GM12801 (cell line): ENCODE results near the gene CLEC2D.

Experiments
- TF ChIP-seq, protein P1 (sequence below): IDR thresholded peaks from one replicate; pipeline ENCODE4 v1.5.1; 2011; ENCODE audit warnings: control low read depth; ENCODE audit not compliant: insufficient read length; ENCODE audit errors: extremely low read depth

Gene CLEC2D

DNA sequence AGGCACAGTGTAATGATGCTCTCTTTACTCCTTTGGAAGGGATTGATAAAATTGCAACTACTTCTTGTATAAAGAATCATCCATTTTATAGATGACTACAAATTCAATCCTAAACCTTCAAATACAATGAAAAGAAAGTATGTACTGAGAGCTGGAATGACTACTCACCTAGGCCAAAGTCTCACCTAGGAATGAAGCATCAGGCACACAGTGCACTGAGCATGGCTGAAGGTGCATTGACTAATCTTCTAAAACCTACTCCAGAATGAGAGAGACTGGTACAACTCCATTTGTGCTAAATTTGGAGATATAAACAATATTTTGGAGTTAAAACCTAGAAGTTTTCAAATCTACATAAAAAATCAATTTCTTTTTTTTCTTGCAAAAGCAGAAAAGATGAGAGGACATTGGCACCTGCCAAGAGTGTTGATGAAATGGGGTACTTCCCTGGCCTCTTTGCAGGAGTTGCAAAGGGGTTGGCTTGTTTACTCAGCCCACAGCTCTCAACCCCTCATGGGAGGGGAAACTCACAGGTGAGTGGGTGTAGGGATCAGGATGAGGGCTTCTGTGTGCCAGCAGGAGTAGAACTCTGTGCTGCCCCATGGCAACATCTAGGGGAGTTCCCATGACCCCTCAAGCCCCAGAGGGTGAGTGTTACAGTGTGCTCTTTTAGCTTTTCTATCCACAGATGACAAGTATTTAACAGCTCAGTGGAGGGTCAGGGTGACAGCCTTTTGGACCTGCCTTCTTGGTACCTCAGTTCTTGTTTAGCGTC lies 32.1 kb downstream of the CLEC2D start:
- TF ChIP-seq, protein P1, sequence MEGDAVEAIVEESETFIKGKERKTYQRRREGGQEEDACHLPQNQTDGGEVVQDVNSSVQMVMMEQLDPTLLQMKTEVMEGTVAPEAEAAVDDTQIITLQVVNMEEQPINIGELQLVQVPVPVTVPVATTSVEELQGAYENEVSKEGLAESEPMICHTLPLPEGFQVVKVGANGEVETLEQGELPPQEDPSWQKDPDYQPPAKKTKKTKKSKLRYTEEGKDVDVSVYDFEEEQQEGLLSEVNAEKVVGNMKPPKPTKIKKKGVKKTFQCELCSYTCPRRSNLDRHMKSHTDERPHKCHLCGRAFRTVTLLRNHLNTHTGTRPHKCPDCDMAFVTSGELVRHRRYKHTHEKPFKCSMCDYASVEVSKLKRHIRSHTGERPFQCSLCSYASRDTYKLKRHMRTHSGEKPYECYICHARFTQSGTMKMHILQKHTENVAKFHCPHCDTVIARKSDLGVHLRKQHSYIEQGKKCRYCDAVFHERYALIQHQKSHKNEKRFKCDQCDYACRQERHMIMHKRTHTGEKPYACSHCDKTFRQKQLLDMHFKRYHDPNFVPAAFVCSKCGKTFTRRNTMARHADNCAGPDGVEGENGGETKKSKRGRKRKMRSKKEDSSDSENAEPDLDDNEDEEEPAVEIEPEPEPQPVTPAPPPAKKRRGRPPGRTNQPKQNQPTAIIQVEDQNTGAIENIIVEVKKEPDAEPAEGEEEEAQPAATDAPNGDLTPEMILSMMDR, result no peak

DNA sequence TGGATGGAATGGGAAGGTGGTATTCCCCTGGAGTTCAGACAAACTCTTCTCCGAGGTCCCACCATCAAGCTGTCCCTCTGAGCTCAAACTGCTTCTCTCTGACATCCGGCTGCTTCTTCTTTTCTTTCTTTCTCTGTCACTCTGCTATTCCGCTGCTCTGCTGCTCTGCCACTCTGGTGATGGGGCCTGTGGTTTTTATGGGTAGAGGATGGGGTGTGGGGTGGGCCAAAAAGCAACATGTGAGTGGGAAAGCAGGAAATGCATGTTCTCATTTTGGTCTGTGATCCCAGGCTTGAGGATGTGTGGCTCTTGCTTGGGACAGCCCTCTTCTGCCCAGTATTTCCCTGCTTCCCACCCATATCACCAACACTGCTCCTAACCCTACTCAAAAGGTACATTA lies 32.7 kb downstream of the CLEC2D start:
- TF ChIP-seq, protein P1, result no peak

DNA sequence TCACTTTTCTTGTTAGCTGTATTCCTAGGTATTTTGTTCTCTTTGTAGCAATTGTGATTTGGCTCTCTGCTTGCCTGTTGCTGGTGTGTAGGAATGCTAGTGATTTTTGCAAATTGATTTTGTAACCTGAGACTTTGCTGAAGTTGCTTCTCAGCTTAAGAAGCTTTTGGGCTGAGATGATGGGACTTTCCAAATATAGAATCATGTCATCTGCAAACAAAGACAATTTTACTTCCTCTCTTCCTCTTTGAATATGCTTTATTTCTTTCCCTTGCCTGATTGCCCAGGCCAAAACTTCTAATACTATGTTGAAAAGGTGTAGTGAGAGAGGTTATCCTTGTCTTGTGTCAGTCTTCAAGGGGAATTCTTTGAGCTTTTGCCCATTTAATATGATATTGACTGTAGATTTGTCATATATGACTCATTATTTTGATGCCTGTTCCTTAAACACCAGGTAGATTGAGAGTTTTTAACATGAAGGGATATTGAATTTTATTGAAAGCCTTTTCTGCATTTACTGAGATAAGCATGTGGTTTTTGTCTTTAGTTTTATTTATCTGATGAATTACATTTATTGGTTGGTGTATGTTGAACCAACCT lies 36.7 kb downstream of the CLEC2D start:
- TF ChIP-seq, protein P1, result no peak

DNA sequence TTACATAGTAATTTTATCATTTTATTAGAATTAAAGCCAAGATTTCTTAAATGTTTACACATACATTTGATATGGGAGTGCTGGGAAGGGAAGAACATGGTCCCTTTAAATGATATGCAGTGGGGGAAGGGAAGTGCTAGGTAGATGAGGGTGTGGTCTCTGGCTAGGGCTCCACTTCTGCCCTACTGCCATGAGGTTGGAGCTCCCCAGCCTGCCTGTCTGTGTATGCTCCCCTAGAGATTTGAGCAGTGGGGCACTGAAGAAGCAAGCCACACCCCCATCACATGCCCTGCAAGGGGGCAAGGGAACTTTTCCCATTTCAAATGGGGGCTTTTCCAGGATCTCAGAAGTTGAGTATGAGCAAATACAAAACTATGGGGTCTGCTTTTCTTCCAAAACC lies 37.8 kb downstream of the CLEC2D start:
- TF ChIP-seq, protein P1, result no peak

DNA sequence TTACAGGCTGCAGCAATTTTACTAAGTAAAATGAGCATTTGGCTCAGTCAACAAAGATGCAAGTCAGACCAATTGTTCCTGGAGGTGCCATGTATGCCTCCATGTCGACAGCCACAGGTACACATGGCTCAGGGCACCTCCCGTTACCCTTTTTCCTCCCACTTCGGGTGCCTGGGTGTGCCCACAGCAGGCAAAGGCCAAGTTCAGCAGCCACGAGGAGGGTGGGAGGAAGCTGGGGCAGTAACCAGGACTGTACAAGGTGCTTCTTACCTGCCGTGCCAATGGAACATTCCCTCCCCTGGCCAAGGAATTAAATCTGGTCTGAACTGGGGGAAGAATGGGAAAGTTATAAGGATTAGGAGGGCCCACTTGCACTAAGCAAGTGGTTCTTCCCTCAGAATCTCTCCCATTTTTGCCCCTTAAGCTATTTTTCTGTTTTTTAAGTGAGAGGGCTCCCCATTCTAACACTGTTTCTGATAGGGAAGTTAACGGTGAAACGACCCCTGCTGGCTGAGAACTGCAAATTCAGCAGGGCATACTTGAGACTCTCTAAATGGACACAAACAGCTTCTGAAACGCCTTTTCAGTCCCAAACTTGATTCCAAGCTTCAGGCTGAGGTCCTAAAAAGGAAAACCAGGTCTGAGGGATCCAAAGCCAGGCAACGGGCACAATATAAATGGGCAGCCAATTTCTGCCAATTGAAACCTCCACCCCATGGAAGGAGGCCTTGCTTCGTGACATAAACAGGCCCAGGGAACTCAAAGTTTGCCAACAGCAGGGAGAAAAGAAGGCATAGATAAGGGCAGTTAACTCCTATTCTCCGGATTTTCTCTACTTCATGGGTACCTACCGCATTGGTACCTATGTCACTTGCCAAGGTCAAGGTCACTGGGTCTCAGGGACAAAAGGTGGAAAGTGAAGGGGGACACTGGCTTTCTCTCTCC lies 38.6 kb downstream of the CLEC2D start:
- TF ChIP-seq, protein P1, result no peak

DNA sequence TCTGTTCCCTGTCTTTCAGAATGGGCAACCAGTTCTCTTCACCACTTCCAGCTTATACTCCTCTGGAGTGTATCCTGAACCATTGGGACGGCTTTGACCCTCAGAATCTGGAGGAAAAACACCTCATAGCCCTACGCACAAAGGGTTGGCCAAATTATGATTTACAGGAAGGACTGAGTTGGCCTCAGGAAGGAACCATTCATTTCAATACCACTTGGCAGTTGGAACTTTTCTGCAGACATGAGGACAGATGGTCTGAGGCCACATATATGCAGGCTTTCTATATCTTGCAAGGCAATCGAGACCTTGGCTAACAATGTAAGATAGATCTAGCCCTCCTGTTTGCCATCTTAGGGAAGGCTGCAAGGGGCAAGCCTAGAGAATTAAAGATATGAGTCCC lies 39.3 kb downstream of the CLEC2D start:
- TF ChIP-seq, protein P1, result no peak

DNA sequence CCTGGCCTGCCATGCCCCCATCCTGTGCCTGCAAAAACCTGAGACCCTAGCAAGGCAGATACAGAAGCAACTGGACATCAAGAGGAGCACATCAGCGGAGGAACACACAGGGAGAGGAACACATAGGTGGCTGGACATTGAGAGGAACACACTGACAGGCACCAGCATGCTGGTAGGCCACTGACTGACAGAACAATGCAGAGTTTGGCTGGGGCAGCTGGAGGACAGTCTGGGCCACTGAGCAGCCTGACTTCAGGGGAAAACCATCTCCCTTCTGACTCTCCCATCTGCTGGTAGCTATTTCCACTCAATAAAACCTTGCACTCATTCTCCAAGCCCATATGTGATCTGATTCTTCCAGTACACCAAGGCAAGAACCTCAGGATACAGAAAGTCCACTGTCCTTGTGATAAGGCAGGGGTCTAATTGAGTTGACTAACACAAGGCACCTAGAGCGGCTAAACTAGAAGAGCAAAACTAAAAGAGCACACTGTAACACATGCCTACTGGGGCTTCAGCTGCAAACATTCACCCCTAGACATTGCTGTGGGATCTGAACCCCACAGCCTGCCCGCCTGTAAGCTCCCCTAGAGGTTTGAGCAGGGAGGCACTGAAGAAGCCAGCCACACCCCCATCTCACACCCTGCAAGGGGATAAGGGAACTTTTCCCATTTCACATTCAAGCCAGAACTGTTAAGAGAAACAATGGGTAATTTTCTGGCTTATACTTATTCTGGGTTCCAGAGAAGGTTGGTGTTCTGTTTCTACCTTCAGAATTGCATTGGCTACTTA lies 41.3 kb downstream of the CLEC2D start:
- TF ChIP-seq, protein P1, result no peak
